22Rv1 (cell line): Measurements from ENCODE around the gene HID1.

ENCODE experiments used
- ZFX ChIP-seq: fragments of 450-650 bp; IDR thresholded peaks from 2 replicates; pipeline ENCODE4 v1.6.1; 2017; ENCODE audit warnings: antibody characterized with exemption, borderline replicate concordance
- TF ChIP-seq, protein P1 (sequence below): fragments of 450-650 bp; IDR thresholded peaks from 2 replicates; pipeline ENCODE4 v1.5.1; 2017; ENCODE audit warnings: mild to moderate bottlenecking

DNA sequence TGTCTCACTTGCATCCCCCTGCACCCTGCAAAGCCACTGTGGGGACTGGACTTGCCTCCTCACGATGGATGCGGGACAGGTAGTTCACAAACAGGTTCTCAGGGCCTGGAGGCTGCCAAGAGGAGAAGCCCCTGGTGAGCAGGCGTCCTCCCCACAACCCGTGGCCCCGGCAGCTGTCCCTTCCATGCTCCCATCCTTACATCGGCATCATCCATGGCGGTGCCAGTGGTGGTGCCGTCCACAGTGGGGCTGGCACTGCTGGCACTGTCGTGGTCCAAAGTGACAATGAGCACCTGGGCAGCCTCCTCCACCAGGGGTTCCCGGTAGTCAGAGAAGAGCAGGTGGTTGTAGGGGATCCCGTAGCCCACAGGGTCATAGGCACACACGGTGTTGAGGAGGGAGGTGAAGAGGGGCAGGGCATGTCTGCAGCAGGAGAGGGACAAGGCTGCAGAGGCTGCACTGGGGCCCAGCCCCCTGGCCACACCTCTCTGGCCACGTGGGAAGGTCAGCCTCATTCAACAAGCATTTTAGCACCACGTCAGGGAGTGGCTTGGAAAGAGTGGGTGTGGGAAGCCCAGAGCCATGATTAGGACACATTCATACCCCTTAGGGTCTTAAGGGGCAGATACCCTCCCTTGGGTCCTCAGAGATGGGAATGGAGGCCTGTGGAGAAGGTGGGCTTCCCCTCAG lies 12.6 kb downstream of the HID1 start:
- TF ChIP-seq, protein P1, sequence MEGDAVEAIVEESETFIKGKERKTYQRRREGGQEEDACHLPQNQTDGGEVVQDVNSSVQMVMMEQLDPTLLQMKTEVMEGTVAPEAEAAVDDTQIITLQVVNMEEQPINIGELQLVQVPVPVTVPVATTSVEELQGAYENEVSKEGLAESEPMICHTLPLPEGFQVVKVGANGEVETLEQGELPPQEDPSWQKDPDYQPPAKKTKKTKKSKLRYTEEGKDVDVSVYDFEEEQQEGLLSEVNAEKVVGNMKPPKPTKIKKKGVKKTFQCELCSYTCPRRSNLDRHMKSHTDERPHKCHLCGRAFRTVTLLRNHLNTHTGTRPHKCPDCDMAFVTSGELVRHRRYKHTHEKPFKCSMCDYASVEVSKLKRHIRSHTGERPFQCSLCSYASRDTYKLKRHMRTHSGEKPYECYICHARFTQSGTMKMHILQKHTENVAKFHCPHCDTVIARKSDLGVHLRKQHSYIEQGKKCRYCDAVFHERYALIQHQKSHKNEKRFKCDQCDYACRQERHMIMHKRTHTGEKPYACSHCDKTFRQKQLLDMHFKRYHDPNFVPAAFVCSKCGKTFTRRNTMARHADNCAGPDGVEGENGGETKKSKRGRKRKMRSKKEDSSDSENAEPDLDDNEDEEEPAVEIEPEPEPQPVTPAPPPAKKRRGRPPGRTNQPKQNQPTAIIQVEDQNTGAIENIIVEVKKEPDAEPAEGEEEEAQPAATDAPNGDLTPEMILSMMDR, result no peak
- TF ChIP-seq ZFX, result no peak
